HG03432 (cell line): ENCODE data around the gene ALKBH2.

Experiments used
- ATAC-seq: cut with Tn5 transposase; IDR thresholded peaks from one replicate; pipeline ENCODE4 v1.9.1; 2021; ENCODE audit warnings: mild to moderate bottlenecking, moderate library complexity; ENCODE audit not compliant: unreplicated experiment

Gene ALKBH2

GRCh38 chr12:109093022-109093918 is at the start of gene ALKBH2:
Gene ALKBH2 (minus strand): TSS chr12:109093472. CDS start chr12:109092786, 686 bp downstream.
- peak; percentile 63 for ATAC-seq

GRCh38 chr12:109140560-109140959 is 47.3 kb upstream of the ALKBH2 start:
- no peak for ATAC-seq

GRCh38 chr12:109139791-109140190 is 46.5 kb upstream of the ALKBH2 start:
- no peak for ATAC-seq

- ATAC-seq, result no peak
Measured at GRCh38 chr12:109139360-109139759, 46.1 kb upstream of the ALKBH2 start.

- ATAC-seq, result no peak
Measured at GRCh38 chr12:109137055-109137454, 43.8 kb upstream of the ALKBH2 start.

GRCh38 chr12:109134186-109134917 is 41.1 kb upstream of the ALKBH2 start:
- no peak for ATAC-seq

- no peak for ATAC-seq
Measured at GRCh38 chr12:109131154-109132050, 38.1 kb upstream of the ALKBH2 start.

GRCh38 chr12:109130297-109131153 is 37.3 kb upstream of the ALKBH2 start:
- no peak for ATAC-seq

GRCh38 chr12:109127533-109128242 is 34.4 kb upstream of the ALKBH2 start:
- ATAC-seq, result no peak

- ATAC-seq, result no peak
Measured at GRCh38 chr12:109126784-109127183, 33.5 kb upstream of the ALKBH2 start.

- no peak for ATAC-seq
Measured at GRCh38 chr12:109125791-109126190, 32.5 kb upstream of the ALKBH2 start.

- no peak for ATAC-seq
Measured at GRCh38 chr12:109124878-109125648, 31.8 kb upstream of the ALKBH2 start.

- ATAC-seq, result no peak
Measured at GRCh38 chr12:109121346-109121880, 28.1 kb upstream of the ALKBH2 start.

- no peak for ATAC-seq
Measured at GRCh38 chr12:109120557-109120956, 27.3 kb upstream of the ALKBH2 start.

- ATAC-seq, result no peak
Measured at GRCh38 chr12:109120095-109120494, 26.8 kb upstream of the ALKBH2 start.

GRCh38 chr12:109116611-109116949 is 23.3 kb upstream of the ALKBH2 start:
- no peak for ATAC-seq

- no peak for ATAC-seq
Measured at GRCh38 chr12:109115758-109116610, 22.7 kb upstream of the ALKBH2 start, which contains the start of gene ACACB. Gene ACACB (plus strand): TSS chr12:109116587. CDS start chr12:109139406, 22,819 bp downstream.

- no peak for ATAC-seq
Measured at GRCh38 chr12:109115404-109115757, 22.1 kb upstream of the ALKBH2 start.
